Transverse colon (tissue), 4 donors: Measurements from ENCODE around the gene CYP4F8.

Source experiments
- POLR2A ChIP-seq: fragments of 450-650 bp; IDR thresholded peaks from one replicate; pipeline ENCODE4 v1.6.1; 2016; ENCODE audit warnings: antibody characterized with exemption, mild to moderate bottlenecking, moderate library complexity
- POLR2AphosphoS5 ChIP-seq, 3 donors: sonication (generic); formaldehyde crosslinking; IDR thresholded peaks; one replicate each; pipeline ENCODE4 v1.6.1; 2016; ENCODE audit warnings: antibody characterized with exemption in 3 of 3
- TF ChIP-seq, protein P1 (sequence below), 5 experiments: fragments of 200-600 bp in 3 of 5; fragments of 450-650 bp in 2 of 5; sonication (generic) in 3 of 5; IDR thresholded peaks; 1 replicate in 2 of 5; 2 replicates in 3 of 5; pipeline ENCODE4 v1.5.1; 2016 to 2017; ENCODE audit warnings: antibody characterized with exemption in 5 of 5, inconsistent platforms in 3 of 5, mild to moderate bottlenecking in 2 of 5, moderate library complexity in 1 of 5

- TF ChIP-seq, protein P1, sequence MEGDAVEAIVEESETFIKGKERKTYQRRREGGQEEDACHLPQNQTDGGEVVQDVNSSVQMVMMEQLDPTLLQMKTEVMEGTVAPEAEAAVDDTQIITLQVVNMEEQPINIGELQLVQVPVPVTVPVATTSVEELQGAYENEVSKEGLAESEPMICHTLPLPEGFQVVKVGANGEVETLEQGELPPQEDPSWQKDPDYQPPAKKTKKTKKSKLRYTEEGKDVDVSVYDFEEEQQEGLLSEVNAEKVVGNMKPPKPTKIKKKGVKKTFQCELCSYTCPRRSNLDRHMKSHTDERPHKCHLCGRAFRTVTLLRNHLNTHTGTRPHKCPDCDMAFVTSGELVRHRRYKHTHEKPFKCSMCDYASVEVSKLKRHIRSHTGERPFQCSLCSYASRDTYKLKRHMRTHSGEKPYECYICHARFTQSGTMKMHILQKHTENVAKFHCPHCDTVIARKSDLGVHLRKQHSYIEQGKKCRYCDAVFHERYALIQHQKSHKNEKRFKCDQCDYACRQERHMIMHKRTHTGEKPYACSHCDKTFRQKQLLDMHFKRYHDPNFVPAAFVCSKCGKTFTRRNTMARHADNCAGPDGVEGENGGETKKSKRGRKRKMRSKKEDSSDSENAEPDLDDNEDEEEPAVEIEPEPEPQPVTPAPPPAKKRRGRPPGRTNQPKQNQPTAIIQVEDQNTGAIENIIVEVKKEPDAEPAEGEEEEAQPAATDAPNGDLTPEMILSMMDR (IDR thresholded peaks at IDR 0.05): no peak
- TF ChIP-seq POLR2AphosphoS5 (IDR thresholded peaks at IDR 0.05) (no peak), POLR2A (no peak)
These were observed 1.7 kb downstream of the CYP4F8 start for GRCh38 chr19:15616627-15617270.
